Osteocyte (in vitro differentiated cells): ENCODE results near the gene F2RL2. TPM values are rescaled to one million over a fixed set of nuclear protein-coding genes. Genes with fewer than 3 reads are reported as not detected.
"Not testable (repeated sequence)": the region's sequence is repeated elsewhere in the genome, so short reads cannot be mapped to it uniquely, and the experiment has no call there.

ENCODE experiments used
- DNase-seq: peaks from one replicate; pipeline ENCODE4 v3.0.0; 2021; ENCODE audit warnings: mixed read lengths; ENCODE audit not compliant: unreplicated experiment; ENCODE audit errors: extremely low spot score
- H3K27ac Mint-ChIP-seq: one replicate; pipeline ENCODE4 v1.8.0; 2021; ENCODE audit warnings: mild to moderate bottlenecking, mixed read lengths; ENCODE audit not compliant: unreplicated experiment
- H3K27me3 Mint-ChIP-seq: one replicate; pipeline ENCODE4 v1.8.0; 2021; ENCODE audit warnings: mixed read lengths; ENCODE audit not compliant: unreplicated experiment
- H3K36me3 Mint-ChIP-seq: one replicate; pipeline ENCODE4 v1.8.0; 2021; ENCODE audit warnings: mixed read lengths; ENCODE audit not compliant: unreplicated experiment
- H3K4me1 Mint-ChIP-seq: one replicate; pipeline ENCODE4 v1.8.0; 2021; ENCODE audit warnings: mixed read lengths; ENCODE audit not compliant: unreplicated experiment
- H3K4me3 Mint-ChIP-seq: one replicate; pipeline ENCODE4 v1.8.0; 2021; ENCODE audit warnings: mild to moderate bottlenecking, moderate library complexity, mixed read lengths; ENCODE audit not compliant: unreplicated experiment
- H3K9me3 Mint-ChIP-seq: one replicate; pipeline ENCODE4 v1.8.0; 2021; ENCODE audit warnings: mixed read lengths; ENCODE audit not compliant: unreplicated experiment
- CTCF ChIP-seq: fragments of 200-600 bp; sonication (generic); IDR thresholded peaks from 2 replicates; pipeline ENCODE4 v1.5.0; 2021; ENCODE audit warnings: antibody characterized with exemption, mild to moderate bottlenecking, moderate library complexity
- total RNA-seq: library from RNA; stranded (reverse); gene quantifications from 2 replicates; pipeline ENCODE4 v1.2.1, GENCODE V29; 2021

F2RL2 gene
- total RNA-seq, 1 donor from 2014 or later = 14.1 TPM

GRCh38 chr5:76607353-76607871 is 15.8 kb downstream of the F2RL2 start:
- Mint-ChIP-seq H3K9me3 (peaks cover 3% of the 10 kb centered on the region), H3K4me1 (peaks cover 51% of the 10 kb centered on the region), H3K27ac (no peak overlapping the region), H3K27me3 (no peaks in the 10 kb centered on the region), H3K36me3 (no peaks in the 10 kb centered on the region), H3K4me3 (no peak overlapping the region)
- no peak for DNase-seq
- no peak for TF ChIP-seq CTCF

GRCh38 chr5:76606701-76607100 is 16.5 kb downstream of the F2RL2 start:
- Mint-ChIP-seq H3K36me3 (no peaks in the 10 kb centered on the region), H3K27me3 (no peaks in the 10 kb centered on the region), H3K9me3 (peaks cover 3% of the 10 kb centered on the region), H3K4me3 (no peak overlapping the region), H3K27ac (no peak overlapping the region), H3K4me1 (peaks cover 58% of the 10 kb centered on the region)
- no peak for DNase-seq
- TF ChIP-seq CTCF = no peak

- Mint-ChIP-seq H3K4me1 (peaks cover 57% of the 10 kb centered on the region), H3K27ac (peak overlapping the region; percentile 76), H3K9me3 (peaks cover 3% of the 10 kb centered on the region), H3K36me3 (no peaks in the 10 kb centered on the region), H3K27me3 (no peaks in the 10 kb centered on the region), H3K4me3 (no peak overlapping the region)
- DNase-seq = no peak
- TF ChIP-seq CTCF = no peak
Observed at GRCh38 chr5:76604838-76605237, 18.4 kb downstream of the F2RL2 start.

GRCh38 chr5:76603991-76604390 is 19.2 kb downstream of the F2RL2 start:
- H3K9me3 Mint-ChIP-seq, H3K36me3 Mint-ChIP-seq, H3K27ac Mint-ChIP-seq, DNase-seq, H3K4me3 Mint-ChIP-seq, H3K27me3 Mint-ChIP-seq: not testable (repeated sequence)
- H3K4me1 Mint-ChIP-seq = peaks cover 54% of the 10 kb centered on the region

- no peak for DNase-seq
- Mint-ChIP-seq H3K9me3 (peaks cover 3% of the 10 kb centered on the region), H3K27me3 (no peaks in the 10 kb centered on the region), H3K4me3 (no peak overlapping the region), H3K36me3 (no peaks in the 10 kb centered on the region), H3K4me1 (peaks cover 47% of the 10 kb centered on the region), H3K27ac (no peak overlapping the region)
- TF ChIP-seq CTCF = peak; percentile 56
Observed at GRCh38 chr5:76602094-76602726, 21.0 kb downstream of the F2RL2 start.
